Epithelial cell of proximal tubule (primary cell): ENCODE data around the gene PARVA. TPM values are rescaled to one million over a fixed set of nuclear protein-coding genes. Genes with fewer than 3 reads are reported as not detected.

Experiments
- DNase-seq: peaks from one replicate; pipeline ENCODE4 v3.0.0-alpha.2; 2011; ENCODE audit warnings: low read depth
- H3K4me3 ChIP-seq: 2 replicates; pipeline ENCODE4 v1.5.1; 2011; ENCODE audit warnings: low read depth, mild to moderate bottlenecking, low read length
- CTCF ChIP-seq: conservative IDR thresholded peaks from 2 replicates; pipeline ENCODE4 v1.5.1; 2012; ENCODE audit warnings: low read depth, mild to moderate bottlenecking, low read length
- total RNA-seq: library from RNA; depleted of rRNA; stranded (reverse); fragments of >200 nt; gene quantifications from 2 replicates; pipeline ENCODE4 v1.2.3, GENCODE V29; 2015

Gene PARVA
- total RNA-seq, 1 donor from 2014 or later, result 32.6 TPM

DNA sequence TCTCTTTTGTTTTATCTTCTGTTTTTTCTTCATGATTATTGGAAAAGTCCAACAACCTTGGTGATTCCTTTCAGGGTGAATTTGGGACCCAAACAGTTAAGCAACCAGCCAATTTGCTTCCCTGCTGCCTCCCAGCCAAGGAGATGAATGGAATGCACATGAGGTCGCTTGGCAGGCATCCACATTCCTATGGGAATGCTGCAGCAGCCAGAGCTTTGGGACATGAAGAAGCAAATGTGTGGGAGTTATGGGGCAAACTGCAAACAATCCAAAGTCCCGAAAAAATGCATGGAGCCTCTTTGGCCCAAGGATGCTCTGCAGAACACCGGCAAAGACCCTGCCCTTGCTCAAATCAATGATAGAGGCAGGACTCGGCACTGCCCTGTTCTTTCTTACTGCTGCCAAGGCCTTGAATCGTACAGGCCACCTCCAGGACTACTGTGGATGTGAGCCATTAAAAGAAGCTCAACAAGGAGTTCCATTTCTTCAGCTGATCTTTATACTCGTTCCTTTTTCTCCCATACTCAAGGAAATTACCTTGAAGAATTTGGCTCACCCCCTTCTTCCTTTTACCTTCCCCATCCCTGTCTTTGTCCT lies 179.5 kb downstream of the PARVA start:
- TF ChIP-seq CTCF, result no peak
- DNase-seq, result peak; percentile 59
- no peak overlapping the region for H3K4me3 ChIP-seq

- no peak for TF ChIP-seq CTCF
Observed at GRCh38 chr11:12559011-12559410, 181.6 kb downstream of the PARVA start.

GRCh38 chr11:12560362-12560761 lies 183.0 kb downstream of the PARVA start:
- H3K4me3 ChIP-seq, result no peak overlapping the region
- DNase-seq, result no peak
- TF ChIP-seq CTCF, result no peak

More at GRCh38 chr11:12559011-12559410, 181.6 kb downstream of the PARVA start:
- H3K4me3 ChIP-seq, result no peak overlapping the region
- DNase-seq, result no peak

- no peak overlapping the region for H3K4me3 ChIP-seq
- DNase-seq, result no peak
- TF ChIP-seq CTCF, result no peak
Observed at GRCh38 chr11:12560861-12561260, 183.5 kb downstream of the PARVA start.

- no peak for DNase-seq
- no peak overlapping the region for H3K4me3 ChIP-seq
- no peak for TF ChIP-seq CTCF
Observed at GRCh38 chr11:12564012-12564411, 186.6 kb downstream of the PARVA start.

GRCh38 chr11:12565406-12565805 lies 188.0 kb downstream of the PARVA start:
- no peak for TF ChIP-seq CTCF
- no peak for DNase-seq
- no peak overlapping the region for H3K4me3 ChIP-seq

DNA sequence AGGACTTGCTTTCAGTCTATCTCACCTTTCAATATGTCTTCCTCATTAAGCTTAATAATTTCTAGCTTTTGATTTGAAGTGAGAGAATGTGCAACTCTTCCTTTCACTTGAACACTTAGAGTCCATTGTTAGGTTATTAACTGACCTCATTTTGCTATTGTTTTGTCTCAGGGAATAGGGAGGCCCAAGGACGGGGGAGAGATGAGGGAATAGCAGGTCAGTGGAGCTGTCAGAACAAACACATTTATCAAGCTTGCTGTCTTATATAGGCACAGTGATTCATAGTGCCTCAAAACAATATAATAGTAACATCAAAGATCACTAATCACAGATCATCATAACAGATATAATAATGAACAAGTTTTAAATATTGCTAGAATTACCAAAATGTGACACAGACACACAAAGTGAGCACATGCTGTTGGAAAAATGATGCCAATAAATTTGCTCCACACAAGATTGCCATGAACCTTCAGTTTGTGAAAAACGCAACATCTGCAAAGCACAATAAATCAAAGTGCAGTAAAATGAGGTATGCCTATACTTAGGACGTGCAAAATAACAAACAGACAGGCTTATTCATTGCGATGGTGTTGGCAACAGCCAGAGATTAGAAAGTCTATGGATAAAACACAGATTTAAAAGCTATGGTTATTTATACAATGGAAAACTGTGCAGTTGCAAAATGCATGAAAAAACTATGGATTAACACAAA lies 190.5 kb downstream of the PARVA start:
- no peak overlapping the region for H3K4me3 ChIP-seq
- DNase-seq, result no peak
- TF ChIP-seq CTCF, result no peak
